Pancreas (tissue), 10 donors: ENCODE measurements around the gene C17orf78. TPM values are rescaled to one million over a fixed set of nuclear protein-coding genes. Genes with fewer than 3 reads are reported as not detected.
A peak's percentile ranks its signal among the peaks of the same experiment; 100 is the strongest.

Experiments used
- ATAC-seq, 4 donors: fragments of 200-7000 bp; cut with Tn5 transposase; one replicate each; pipeline versions ENCODE4 v1.8.0 to v1.9.1; 2020; ENCODE audit warnings: mild to moderate bottlenecking in 4 of 4, moderate library complexity in 4 of 4
- DNase-seq, 6 donors: peaks; one replicate each; pipeline ENCODE4 v3.0.0-alpha.2; 2020
- FAIRE-seq: peaks from 2 replicates; lab custom pipeline; 2012; peaks lifted over from hg19 to GRCh38; lab: Jason Lieb, UNC
- H3K27ac ChIP-seq, 4 donors: fragments of 200-600 bp; sonication (generic); 1 replicate in 3 of 4; 2 replicates in 1 of 4; pipeline versions ENCODE4 v1.5.0 to v1.8.0; 2020
- H3K27me3 ChIP-seq, 4 donors: fragments of 200-600 bp; one replicate each; pipeline ENCODE4 v1.8.0; 2021
- H3K36me3 ChIP-seq, 3 donors: fragments of 200-600 bp; sonication (generic) in 1 of 3; one replicate each; pipeline versions ENCODE4 v1.5.0 to v1.8.0; 2020 to 2021
- H3K4me1 ChIP-seq, 3 donors: fragments of 200-600 bp; one replicate each; pipeline ENCODE4 v1.8.0; 2021
- H3K4me3 ChIP-seq, 4 donors: fragments of 200-600 bp; sonication (generic) in 2 of 4; one replicate each; pipeline versions ENCODE4 v1.5.0 to v1.8.0; 2020 to 2021
- H3K9me3 ChIP-seq, 4 donors: fragments of 200-600 bp; one replicate each; pipeline ENCODE4 v1.8.0; 2021
- CTCF ChIP-seq, 4 donors: fragments of 200-600 bp; sonication (generic) in 3 of 4; IDR thresholded peaks; one replicate each; pipeline versions ENCODE4 v1.5.0 to v1.8.0; 2021; ENCODE audit warnings: antibody characterized with exemption in 4 of 4
- WGBS, 2 donors: extraction: QIAGEN DNeasy Blood & Tissue Kit; methylation state at CpG; one replicate each; pipeline ENCODE4 v1.1.7; 2013; 5-methylcytosine and 5-hydroxymethylcytosine counted together
- intact Hi-C, 3 donors: fragments of 100-400 bp; cut with DNase I; formaldehyde crosslinking; loops; one replicate each; pipeline versions ENCODE4 v1.11.1 to v1.14.2; 2022
- polyA plus RNA-seq, 2 donors: library from polyadenylated mRNA; stranded (reverse); fragments of 200-250 nt; gene quantifications; one replicate each; pipeline ENCODE4 v1.2.3, GENCODE V29; 2013
- total RNA-seq, 6 donors: library from RNA; stranded (reverse); fragmentation: NEBNext Ultra II Directional in 4 of 6; extraction: Animal tissue kit (Norgen Biotek cat#: 25700) in 4 of 6; gene quantifications; one replicate each; pipeline versions ENCODE4 v1.2.1 to v1.2.4, GENCODE V29; 2021 to 2023
- donor health status: healthy with polysubstance abuse.
- donor health status: DM: no; HTN: no; CAD: no; lungs with moderate emphysema.
- donor health status: DM: no; HTN: no; CAD: no.
- donor health status: control.
- donor health status: control.
- donor health status: Bipolar disorder and iron deficiency.
- donor health status: DM: yes; HTN: yes; CAD: no.
- donor health status: DM: no; HTN: no; CAD: no.
- donor health status: DM: no; HTN: no; CAD: no.
- donor health status: DM: yes; HTN: yes; CAD: no.

Gene C17orf78
- not detected for total RNA-seq
- polyA plus RNA-seq, result not detected

DNA sequence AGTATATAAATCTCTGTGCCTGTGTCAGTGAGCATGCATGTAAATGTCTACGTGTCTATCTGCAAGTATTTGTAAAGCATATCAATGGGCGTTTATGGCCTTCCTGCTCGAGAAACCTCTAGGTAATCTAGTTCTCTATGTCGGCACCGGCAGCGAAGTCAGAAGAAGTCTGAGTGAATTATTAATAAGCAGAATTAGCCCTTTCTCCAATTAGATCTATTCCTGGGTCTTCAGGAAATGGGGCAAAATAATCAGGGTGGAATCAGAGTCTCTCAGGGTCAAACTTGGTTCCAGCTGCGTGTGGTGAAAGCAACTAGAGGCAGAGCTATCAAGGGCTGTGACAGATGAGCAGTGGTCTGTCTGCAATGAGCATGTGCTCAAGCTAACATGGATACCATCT is at the start of gene C17orf78:
Gene C17orf78 (plus strand): TSS at position 280 of the 400 bp plus-strand sequence. CDS start 108 bp downstream, at position 388.
- intact Hi-C loops, result no loop called here
- no peaks in the 10 kb centered on the region for H3K36me3 ChIP-seq
- 72 to 79% methylated on average over 7 of the region's 7 CpGs for WGBS, 2 donors
- H3K27me3 ChIP-seq, result no peaks in the 10 kb centered on the region
- no peak within 1 kb of the TSS for H3K27ac ChIP-seq
- no peak for FAIRE-seq
- H3K9me3 ChIP-seq, result no peaks in the 10 kb centered on the region
- TF ChIP-seq CTCF (IDR thresholded peaks at IDR 0.05), result no peak
- no peak for ATAC-seq
- H3K4me1 ChIP-seq, result no peaks in the 10 kb centered on the region
- DNase-seq, result no peak
- no peak within 1 kb of the TSS for H3K4me3 ChIP-seq

DNA sequence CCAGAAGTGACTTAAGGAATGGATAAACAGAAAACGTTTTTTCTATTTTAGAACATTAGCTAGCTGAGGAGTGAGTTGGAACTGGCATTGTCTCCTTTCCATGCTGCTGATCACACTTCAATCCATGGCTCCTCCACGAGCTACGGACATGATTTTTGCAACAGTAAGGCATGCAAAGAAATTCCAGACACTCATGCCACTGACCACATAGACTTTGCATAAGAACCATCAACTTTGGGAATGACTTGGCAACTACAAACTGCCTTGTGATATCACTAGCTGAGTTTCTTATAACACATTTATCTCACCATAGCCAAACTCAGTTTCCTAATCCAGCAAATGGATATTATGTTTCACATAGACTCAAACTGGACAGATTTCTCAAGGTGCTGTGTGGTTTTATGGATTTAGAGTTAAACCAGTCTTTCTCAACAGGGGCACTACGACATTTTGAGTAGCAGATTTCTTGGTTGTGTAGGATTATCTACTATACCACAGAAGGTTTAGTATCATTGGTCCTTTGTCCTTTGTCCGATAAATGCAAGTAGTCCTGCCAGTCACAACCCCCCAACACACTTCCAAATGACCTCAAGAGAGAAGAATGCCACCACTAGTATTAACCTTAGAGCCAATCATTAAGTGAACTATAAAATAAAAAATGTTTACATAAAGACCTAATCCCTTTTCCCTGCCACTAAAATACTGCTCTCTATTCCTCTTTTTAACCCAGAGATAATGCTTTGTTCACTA is 48.3 kb upstream of the C17orf78 start:
- ATAC-seq, result peak in 1 of 4 donors; percentile 35
- no peak for TF ChIP-seq CTCF (IDR thresholded peaks at IDR 0.05)
- no peak for FAIRE-seq
- WGBS, 2 donors, result 68 to 76% methylated on average over 5 of the region's 5 CpGs
- DNase-seq, result no peak
- H3K36me3 ChIP-seq, result peaks cover 0 to 3% (median 0%) of the 10 kb centered on the region in 3 donors
- no peaks in the 10 kb centered on the region for H3K4me1 ChIP-seq
- H3K27me3 ChIP-seq, result no peaks in the 10 kb centered on the region
- intact Hi-C loops, result no loop called here
- H3K27ac ChIP-seq, result no peak overlapping the region
- no peak overlapping the region for H3K4me3 ChIP-seq
- no peaks in the 10 kb centered on the region for H3K9me3 ChIP-seq

GRCh38 chr17:37338847-37339246 is 36.9 kb upstream of the C17orf78 start:
- Histone ChIP-seq H3K27ac (no peak overlapping the region), H3K4me1 (no peaks in the 10 kb centered on the region), H3K9me3 (no peaks in the 10 kb centered on the region), H3K27me3 (no peaks in the 10 kb centered on the region), H3K36me3 (no peaks in the 10 kb centered on the region), H3K4me3 (no peak overlapping the region)
- TF ChIP-seq CTCF (IDR thresholded peaks at IDR 0.05), result no peak
- ATAC-seq (no peak), FAIRE-seq (no peak), DNase-seq (no peak)
- intact Hi-C loops, result no loop called here
- WGBS, 2 donors, result 93 to 94% methylated on average over 3 of the region's 3 CpGs

GRCh38 chr17:37339321-37339720 is 36.5 kb upstream of the C17orf78 start:
- no peaks in the 10 kb centered on the region for H3K27me3 ChIP-seq
- no peak overlapping the region for H3K27ac ChIP-seq
- intact Hi-C loops, result no loop called here
- H3K36me3 ChIP-seq, result no peaks in the 10 kb centered on the region
- WGBS, 2 donors, result 66 to 67% methylated on average over 3 of the region's 3 CpGs
- TF ChIP-seq CTCF (IDR thresholded peaks at IDR 0.05), result no peak
- H3K4me3 ChIP-seq, result no peak overlapping the region
- no peak for FAIRE-seq
- H3K9me3 ChIP-seq, result no peaks in the 10 kb centered on the region
- no peak for DNase-seq
- H3K4me1 ChIP-seq, result no peaks in the 10 kb centered on the region
- no peak for ATAC-seq

GRCh38 chr17:37340804-37341203 is 35.0 kb upstream of the C17orf78 start:
- no peak overlapping the region for H3K4me3 ChIP-seq
- DNase-seq, result no peak
- intact Hi-C loops, result no loop called here
- no peak for FAIRE-seq
- 65 to 67% methylated on average over 2 of the region's 2 CpGs for WGBS, 2 donors
- TF ChIP-seq CTCF (IDR thresholded peaks at IDR 0.05), result no peak
- no peaks in the 10 kb centered on the region for H3K4me1 ChIP-seq
- no peak for ATAC-seq
- no peaks in the 10 kb centered on the region for H3K27me3 ChIP-seq
- H3K27ac ChIP-seq, result no peak overlapping the region
- H3K36me3 ChIP-seq, result no peaks in the 10 kb centered on the region
- no peaks in the 10 kb centered on the region for H3K9me3 ChIP-seq
